HCT116 (cell line): ENCODE data around the gene GPR32. TPM values are rescaled to one million over a fixed set of nuclear protein-coding genes. Genes with fewer than 3 reads are reported as not detected.

Experiments
- ATAC-seq: fragments of 200-7000 bp; cut with Tn5 transposase; 2 replicates; pipeline ENCODE4 v1.9.1; 2020; ENCODE audit warnings: mild to moderate bottlenecking, moderate library complexity
- BruUV-seq: library from RNA; stranded (reverse); fragments of 400-500 nt; replicated peaks from 2 replicates; lab custom pipeline; 2021; lab: Mats Ljungman, UMichigan
- CTCF ChIA-PET: fragments of 300-600 bp; sonication (Branson Sonifier 250); formaldehyde crosslinking; loops from one replicate; lab custom pipeline; 2021; ENCODE audit warnings: antibody characterized with exemption; lab: Charles Lee
- POLR2A ChIA-PET: fragments of 300-600, 350-600 bp; sonication (Branson Sonifier 250); formaldehyde crosslinking; loops from one replicate; lab custom pipeline; 2021; ENCODE audit warnings: antibody characterized with exemption; lab: Charles Lee
- RAD21 ChIA-PET, 2 experiments: fragments of 300-600 bp; sonication (Branson Sonifier 250); formaldehyde crosslinking; loops; one replicate each; lab custom pipeline; 2023; ENCODE audit warnings: low total read pairs in 2 of 2; ENCODE audit not compliant: uncharacterized antibody in 2 of 2, unreplicated experiment in 2 of 2, low non-redundant PET in 1 of 2; lab: Charles Lee
- DNase-seq: peaks from one replicate; pipeline ENCODE4 v3.0.0-alpha.2; 2010; ENCODE audit warnings: low read depth, low spot score
- H2AFZ ChIP-seq: fragments of 200-600 bp; shearing (Covaris generic), sonication (generic); 2 replicates; pipeline ENCODE4 v1.6.1; 2017; ENCODE audit warnings: low read depth, mixed run types, mixed read lengths, antibody characterized with exemption, low read length; ENCODE audit not compliant: poor library complexity, severe bottlenecking
- H3K27ac ChIP-seq: 2 replicates; pipeline ENCODE4 v1.5.1; 2012; ENCODE audit warnings: low read depth, low read length
- H3K27me3 ChIP-seq: fragments of 200-600 bp; sonication (generic); 2 replicates; pipeline ENCODE4 v1.6.1; 2016; ENCODE audit warnings: mixed run types, low read length, mixed read lengths; ENCODE audit not compliant: insufficient read depth
- H3K36me3 ChIP-seq, 2 experiments: fragments of 200-500 bp in 1 of 2; fragments of 200-600 bp in 1 of 2; sonication (Bioruptor generic) in 1 of 2; sonication (generic) in 1 of 2; 2 replicates each; pipeline versions ENCODE4 v1.5.1 to v1.6.1; 2014 to 2016; ENCODE audit warnings: low read length in 2 of 2, inconsistent platforms in 1 of 2, mixed read lengths in 1 of 2, mixed run types in 1 of 2; ENCODE audit not compliant: insufficient read depth in 2 of 2, control insufficient read depth in 1 of 2
- H3K4me1 ChIP-seq, 2 experiments: fragments of 200-600 bp in 1 of 2; sonication (generic) in 1 of 2; 2 replicates each; pipeline versions ENCODE4 v1.5.1 to v1.6.1; 2012 to 2017; ENCODE audit warnings: low read length in 2 of 2, inconsistent platforms in 1 of 2, mild to moderate bottlenecking in 1 of 2, mixed read lengths in 1 of 2, mixed run types in 1 of 2, moderate library complexity in 1 of 2; ENCODE audit not compliant: insufficient read depth in 2 of 2, control insufficient read depth in 1 of 2
- H3K4me2 ChIP-seq: fragments of 200-600 bp; sonication (generic); 2 replicates; pipeline ENCODE4 v1.6.1; 2017; ENCODE audit warnings: mixed run types, low read length, mixed read lengths
- H3K4me3 ChIP-seq, 2 experiments: fragments of 200-600 bp in 1 of 2; sonication (generic) in 1 of 2; replicated peaks in 1 of 2; 2 replicates each; pipeline ENCODE4 v1.5.1; 2011 to 2016; ENCODE audit warnings: low read length in 2 of 2, control low read depth in 1 of 2, low read depth in 1 of 2, mild to moderate bottlenecking in 1 of 2, mixed read lengths in 1 of 2, mixed run types in 1 of 2
- H3K79me2 ChIP-seq: fragments of 200-600 bp; sonication (generic); 2 replicates; pipeline ENCODE4 v1.6.1; 2017; ENCODE audit warnings: mild to moderate bottlenecking, mixed run types, low read length, moderate library complexity, mixed read lengths; ENCODE audit not compliant: insufficient read depth
- H3K9ac ChIP-seq: fragments of 200-600 bp; sonication (generic); 2 replicates; pipeline ENCODE4 v1.6.1; 2016; ENCODE audit warnings: low read length, mixed read lengths
- H3K9me2 ChIP-seq: fragments of 200-600 bp; sonication (generic), shearing (Covaris generic); 2 replicates; pipeline ENCODE4 v1.6.1; 2017; ENCODE audit warnings: mixed run types, mild to moderate bottlenecking, moderate library complexity; ENCODE audit not compliant: insufficient read depth
- H3K9me3 ChIP-seq, 2 experiments: fragments of 200-500 bp in 1 of 2; fragments of 200-600 bp in 1 of 2; sonication (Bioruptor generic) in 1 of 2; sonication (generic) in 1 of 2; 2 replicates each; pipeline ENCODE4 v1.6.1; 2014 to 2017; ENCODE audit warnings: low read length in 2 of 2, mixed read lengths in 2 of 2, inconsistent platforms in 1 of 2, low read depth in 1 of 2, mild to moderate bottlenecking in 1 of 2, mixed run types in 1 of 2, moderate library complexity in 1 of 2; ENCODE audit not compliant: control insufficient read depth in 1 of 2, insufficient read depth in 1 of 2
- H4K20me1 ChIP-seq: fragments of 200-600 bp; sonication (generic), shearing (Covaris generic); 2 replicates; pipeline ENCODE4 v1.6.1; 2017; ENCODE audit warnings: mixed run types, mild to moderate bottlenecking, moderate library complexity; ENCODE audit not compliant: insufficient read depth
- CBX3 ChIP-seq: IDR thresholded peaks from 2 replicates; pipeline ENCODE4 v1.6.1; 2012; ENCODE audit warnings: low read depth
- CEBPB ChIP-seq: IDR thresholded peaks from 2 replicates; pipeline ENCODE4 v1.6.1; 2012; ENCODE audit warnings: low read depth
- ELF1 ChIP-seq: IDR thresholded peaks from 2 replicates; pipeline ENCODE4 v1.6.1; 2012; ENCODE audit warnings: low read depth, borderline replicate concordance
- EZH2 ChIP-seq: fragments of 200-600 bp; sonication (generic); IDR thresholded peaks from 2 replicates; pipeline ENCODE4 v1.6.1; 2017; ENCODE audit warnings: antibody characterized with exemption, mixed run types
- EZH2phosphoT487 ChIP-seq: fragments of 200-600 bp; IDR thresholded peaks from 2 replicates; pipeline ENCODE4 v1.6.1; 2018; ENCODE audit warnings: antibody characterized with exemption, borderline replicate concordance
- FOSL1 ChIP-seq: IDR thresholded peaks from 2 replicates; pipeline ENCODE4 v1.6.1; 2012; ENCODE audit warnings: low read depth
- JUND ChIP-seq: IDR thresholded peaks from 2 replicates; pipeline ENCODE4 v1.6.1; 2012
- POLR2A ChIP-seq: IDR thresholded peaks from 2 replicates; pipeline ENCODE4 v1.7.0; 2011; ENCODE audit warnings: borderline replicate concordance; ENCODE audit not compliant: insufficient read depth, insufficient read length; ENCODE audit errors: extremely low read depth
- RAD21 ChIP-seq: IDR thresholded peaks from 2 replicates; pipeline ENCODE4 v1.6.1; 2012; ENCODE audit warnings: low read depth, mild to moderate bottlenecking
- SRF ChIP-seq: IDR thresholded peaks from 2 replicates; pipeline ENCODE4 v1.6.1; 2012; ENCODE audit warnings: low read depth
- TCF7L2 ChIP-seq: IDR thresholded peaks from 2 replicates; pipeline ENCODE4 v1.7.0; 2011; ENCODE audit warnings: borderline replicate concordance, inconsistent platforms; ENCODE audit not compliant: insufficient read depth, insufficient read length; ENCODE audit errors: extremely low read depth
- YY1 ChIP-seq: IDR thresholded peaks from 2 replicates; pipeline ENCODE4 v1.6.1; 2011; ENCODE audit warnings: low read length, low read depth, moderate library complexity, mild to moderate bottlenecking; ENCODE audit not compliant: insufficient replicate concordance; ENCODE audit errors: extremely low read depth
- ZNF274 ChIP-seq: fragments of 200-500 bp; sonication (Bioruptor generic); IDR thresholded peaks from 2 replicates; pipeline ENCODE4 v1.6.1; 2014; ENCODE audit warnings: mild to moderate bottlenecking, low read depth, low read length, inconsistent platforms
- intact Hi-C: fragments of 100-400 bp; cut with micrococcal nuclease; formaldehyde crosslinking; loops from 2 replicates; pipeline ENCODE4 v1.10.0; 2022
- total RNA-seq: library from RNA; stranded (reverse); gene quantifications from one replicate; pipeline ENCODE4 v1.2.1, GENCODE V29; 2021; ENCODE audit not compliant: unreplicated experiment
- TF ChIP-seq, protein P1 (sequence below): IDR thresholded peaks from 2 replicates; pipeline ENCODE4 v1.6.1; 2012
- TF ChIP-seq, protein P2 (sequence below), 3 experiments: fragments of 200-600 bp in 1 of 3; sonication (generic) in 1 of 3; IDR thresholded peaks in 2 of 3; conservative IDR thresholded peaks in 1 of 3; 2 replicates each; pipeline ENCODE4 v1.5.1; 2012 to 2017; ENCODE audit warnings: low read depth in 2 of 3, low read length in 2 of 3, antibody characterized with exemption in 1 of 3, borderline replicate concordance in 1 of 3, control low read depth in 1 of 3, mild to moderate bottlenecking in 1 of 3, mixed read lengths in 1 of 3, mixed run types in 1 of 3, moderate library complexity in 1 of 3; ENCODE audit not compliant: insufficient read depth in 1 of 3
- TF ChIP-seq, protein P3 (sequence below): IDR thresholded peaks from 2 replicates; pipeline ENCODE4 v1.6.1; 2012; ENCODE audit warnings: low read depth

The GPR32 gene
- total RNA-seq, 1 experiment from 2014 or later, result not detected

DNA sequence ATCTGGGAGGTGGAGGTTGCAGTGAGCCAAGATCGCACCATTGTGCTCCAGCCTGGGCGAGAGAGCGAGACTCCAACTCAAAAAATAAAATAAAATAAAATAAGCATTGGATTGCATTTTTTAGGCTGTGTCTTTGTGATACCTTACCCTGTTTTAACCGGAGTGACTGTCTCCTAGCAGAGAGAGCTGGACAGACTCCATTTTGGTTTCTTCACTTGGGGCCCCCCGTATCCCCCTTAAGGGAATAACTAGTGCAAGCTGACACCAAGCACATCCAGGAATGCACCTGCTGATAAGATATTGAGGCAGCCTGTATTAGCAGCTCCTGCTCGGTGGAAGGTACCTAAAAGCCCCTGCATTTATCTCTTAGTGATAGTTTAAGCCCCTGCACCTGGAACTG, 20.8 kb upstream of the GPR32 start:
- Histone ChIP-seq H3K9ac (no peak overlapping the region), H3K79me2 (no peaks in the 10 kb centered on the region), H3K36me3 (no peaks in the 10 kb centered on the region), H3K9me3 (no peaks in the 10 kb centered on the region), H3K4me2 (no peak overlapping the region), H2AFZ (no peak overlapping the region), H3K9me2 (no peaks in the 10 kb centered on the region), H3K27me3 (no peaks in the 10 kb centered on the region), H3K4me1 (no peaks in the 10 kb centered on the region), H4K20me1 (no peaks in the 10 kb centered on the region), H3K27ac (no peak overlapping the region), H3K4me3 (no peak overlapping the region)
- RAD21 ChIA-PET, result no interaction called here
- no TSS peak for BruUV-seq
- no peak for DNase-seq
- CTCF ChIA-PET, result interaction anchor here (1.8 kb wide), 1 partner anchor 25 kb away, joined by 7 read pairs; no protein-coding TSS in a partner anchor
- TF ChIP-seq RAD21, result no peak
- TF ChIP-seq, protein P1, sequence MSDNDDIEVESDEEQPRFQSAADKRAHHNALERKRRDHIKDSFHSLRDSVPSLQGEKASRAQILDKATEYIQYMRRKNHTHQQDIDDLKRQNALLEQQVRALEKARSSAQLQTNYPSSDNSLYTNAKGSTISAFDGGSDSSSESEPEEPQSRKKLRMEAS, result no peak
- no peak for ATAC-seq
- POLR2A ChIA-PET, result no interaction called here
- intact Hi-C loops, result no loop called here

DNA sequence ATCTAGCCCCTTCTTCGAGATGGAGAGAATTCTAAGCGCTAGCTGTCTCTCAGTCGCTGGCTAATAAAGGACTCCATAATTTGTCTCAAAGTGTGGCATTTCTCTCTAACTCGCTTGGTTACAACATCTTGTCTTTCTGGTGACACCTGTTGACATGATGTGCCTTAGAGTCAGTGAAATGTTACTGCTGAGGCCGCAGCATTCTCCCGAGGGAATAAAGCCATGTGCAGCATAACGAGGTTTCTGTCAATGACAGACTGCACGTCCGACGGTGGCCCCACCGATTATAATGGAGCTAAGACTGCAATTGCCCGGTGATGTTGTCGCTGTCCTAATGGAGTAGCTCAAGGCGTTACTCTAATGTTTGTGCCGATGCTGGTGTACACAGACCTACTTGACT, 20.3 kb upstream of the GPR32 start:
- ChIA-PET CTCF (interaction anchor here (1.8 kb wide), 1 partner anchor 25 kb away, joined by 7 read pairs; no protein-coding TSS in a partner anchor), RAD21 (no interaction called here), POLR2A (no interaction called here)
- no peaks in the 10 kb centered on the region for H3K4me1 ChIP-seq
- no peaks in the 10 kb centered on the region for H3K27me3 ChIP-seq
- H4K20me1 ChIP-seq, result no peaks in the 10 kb centered on the region
- H3K4me2 ChIP-seq, result no peak overlapping the region
- no peak for TF ChIP-seq POLR2A
- TF ChIP-seq ELF1, result no peak
- TF ChIP-seq, protein P2, sequence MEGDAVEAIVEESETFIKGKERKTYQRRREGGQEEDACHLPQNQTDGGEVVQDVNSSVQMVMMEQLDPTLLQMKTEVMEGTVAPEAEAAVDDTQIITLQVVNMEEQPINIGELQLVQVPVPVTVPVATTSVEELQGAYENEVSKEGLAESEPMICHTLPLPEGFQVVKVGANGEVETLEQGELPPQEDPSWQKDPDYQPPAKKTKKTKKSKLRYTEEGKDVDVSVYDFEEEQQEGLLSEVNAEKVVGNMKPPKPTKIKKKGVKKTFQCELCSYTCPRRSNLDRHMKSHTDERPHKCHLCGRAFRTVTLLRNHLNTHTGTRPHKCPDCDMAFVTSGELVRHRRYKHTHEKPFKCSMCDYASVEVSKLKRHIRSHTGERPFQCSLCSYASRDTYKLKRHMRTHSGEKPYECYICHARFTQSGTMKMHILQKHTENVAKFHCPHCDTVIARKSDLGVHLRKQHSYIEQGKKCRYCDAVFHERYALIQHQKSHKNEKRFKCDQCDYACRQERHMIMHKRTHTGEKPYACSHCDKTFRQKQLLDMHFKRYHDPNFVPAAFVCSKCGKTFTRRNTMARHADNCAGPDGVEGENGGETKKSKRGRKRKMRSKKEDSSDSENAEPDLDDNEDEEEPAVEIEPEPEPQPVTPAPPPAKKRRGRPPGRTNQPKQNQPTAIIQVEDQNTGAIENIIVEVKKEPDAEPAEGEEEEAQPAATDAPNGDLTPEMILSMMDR (IDR thresholded peaks at IDR 0.05 in 2 of 3, conservative IDR thresholded peaks at IDR 0.05 in 1 of 3; ENCODE audit: borderline replicate concordance in 1 of 3, insufficient read depth in 1 of 3, low read depth in 2 of 3, low read length in 2 of 3), result no peak
- no peak for TF ChIP-seq CEBPB
- TF ChIP-seq ZNF274, result no peak
- no peak for TF ChIP-seq FOSL1
- no peak for TF ChIP-seq JUND
- no peak for TF ChIP-seq EZH2phosphoT487
- TF ChIP-seq RAD21, result no peak
- no peak for TF ChIP-seq SRF
- TF ChIP-seq CBX3, result no peak
- no peak for TF ChIP-seq TCF7L2
- TF ChIP-seq, protein P3, sequence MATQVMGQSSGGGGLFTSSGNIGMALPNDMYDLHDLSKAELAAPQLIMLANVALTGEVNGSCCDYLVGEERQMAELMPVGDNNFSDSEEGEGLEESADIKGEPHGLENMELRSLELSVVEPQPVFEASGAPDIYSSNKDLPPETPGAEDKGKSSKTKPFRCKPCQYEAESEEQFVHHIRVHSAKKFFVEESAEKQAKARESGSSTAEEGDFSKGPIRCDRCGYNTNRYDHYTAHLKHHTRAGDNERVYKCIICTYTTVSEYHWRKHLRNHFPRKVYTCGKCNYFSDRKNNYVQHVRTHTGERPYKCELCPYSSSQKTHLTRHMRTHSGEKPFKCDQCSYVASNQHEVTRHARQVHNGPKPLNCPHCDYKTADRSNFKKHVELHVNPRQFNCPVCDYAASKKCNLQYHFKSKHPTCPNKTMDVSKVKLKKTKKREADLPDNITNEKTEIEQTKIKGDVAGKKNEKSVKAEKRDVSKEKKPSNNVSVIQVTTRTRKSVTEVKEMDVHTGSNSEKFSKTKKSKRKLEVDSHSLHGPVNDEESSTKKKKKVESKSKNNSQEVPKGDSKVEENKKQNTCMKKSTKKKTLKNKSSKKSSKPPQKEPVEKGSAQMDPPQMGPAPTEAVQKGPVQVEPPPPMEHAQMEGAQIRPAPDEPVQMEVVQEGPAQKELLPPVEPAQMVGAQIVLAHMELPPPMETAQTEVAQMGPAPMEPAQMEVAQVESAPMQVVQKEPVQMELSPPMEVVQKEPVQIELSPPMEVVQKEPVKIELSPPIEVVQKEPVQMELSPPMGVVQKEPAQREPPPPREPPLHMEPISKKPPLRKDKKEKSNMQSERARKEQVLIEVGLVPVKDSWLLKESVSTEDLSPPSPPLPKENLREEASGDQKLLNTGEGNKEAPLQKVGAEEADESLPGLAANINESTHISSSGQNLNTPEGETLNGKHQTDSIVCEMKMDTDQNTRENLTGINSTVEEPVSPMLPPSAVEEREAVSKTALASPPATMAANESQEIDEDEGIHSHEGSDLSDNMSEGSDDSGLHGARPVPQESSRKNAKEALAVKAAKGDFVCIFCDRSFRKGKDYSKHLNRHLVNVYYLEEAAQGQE, result no peak
- no peak for TF ChIP-seq EZH2
- TF ChIP-seq, protein P1, result no peak
- TF ChIP-seq YY1, result no peak
- no peak overlapping the region for H2AFZ ChIP-seq
- no TSS peak for BruUV-seq
- intact Hi-C loops, result no loop called here
- H3K9me2 ChIP-seq, result no peaks in the 10 kb centered on the region
- no peak overlapping the region for H3K4me3 ChIP-seq
- ATAC-seq (no peak), DNase-seq (no peak)
- no peaks in the 10 kb centered on the region for H3K36me3 ChIP-seq
- no peaks in the 10 kb centered on the region for H3K79me2 ChIP-seq
- H3K9me3 ChIP-seq, result no peaks in the 10 kb centered on the region
- H3K27ac ChIP-seq, result no peak overlapping the region
- no peak overlapping the region for H3K9ac ChIP-seq
